ENCODE results near the gene IFNA13. TPM values are rescaled to one million over a fixed set of nuclear protein-coding genes. Genes with fewer than 3 reads are reported as not detected.

The IFNA13 gene
- total RNA-seq, 2 experiments from 2014 or later, result not detected

GRCh38 chr9:21413624-21414023 lies 45.8 kb upstream of the IFNA13 start:
- peak; percentile 24 for TF ChIP-seq CTCF (IDR thresholded peaks at IDR 0.05)
- H3K4me3 Mint-ChIP-seq, result no peak overlapping the region
- Histone ChIP-seq H3K27me3 (ENCODE audit: control insufficient read depth in 1 of 2, insufficient read depth in 2 of 2, low read length in 2 of 2) (no peaks in the 10 kb centered on the region), H3K4me3 (ENCODE audit: low read length) (no peak overlapping the region), H3K4me1 (ENCODE audit: insufficient read depth, low read length) (peaks cover 6% of the 10 kb centered on the region), H3K36me3 (ENCODE audit: insufficient read depth, low read length) (no peaks in the 10 kb centered on the region), H3K27ac (ENCODE audit: low read depth in 1 of 2, low read length in 2 of 2) (no peak overlapping the region), H3K9me3 (ENCODE audit: control insufficient read depth in 1 of 2, insufficient read depth in 1 of 2, low read length in 2 of 2) (no peaks in the 10 kb centered on the region)
- peak; percentile 59 for ATAC-seq (ENCODE audit: poor library complexity)
- no peaks in the 10 kb centered on the region for H3K36me3 Mint-ChIP-seq (ENCODE audit: low read depth)
- H3K9me3 Mint-ChIP-seq, result no peaks in the 10 kb centered on the region
- no peak overlapping the region for H3K27ac Mint-ChIP-seq
- peak in 4 of 14 experiments; percentile 6 to 39 (median 18) for DNase-seq
- intact Hi-C loops (cut with DNase I, micrococcal nuclease), result no loop called here
- peaks cover 4% of the 10 kb centered on the region for H3K27me3 Mint-ChIP-seq
- no peaks in the 10 kb centered on the region for H3K4me1 Mint-ChIP-seq (ENCODE audit: low read depth)
- ChIA-PET POLR2A (interaction anchor here (0.8 kb wide), 1 partner anchor 11 kb away, joined by 3 read pairs; no protein-coding TSS in a partner anchor), CTCF (no interaction called here)

- ChIA-PET POLR2A (interaction anchor here (0.8 kb wide), 1 partner anchor 10 kb away, joined by 3 read pairs; no protein-coding TSS in a partner anchor), CTCF (no interaction called here)
- Histone ChIP-seq H3K9me3 (ENCODE audit: control insufficient read depth in 1 of 2, insufficient read depth in 1 of 2, low read length in 2 of 2) (no peaks in the 10 kb centered on the region), H3K36me3 (ENCODE audit: insufficient read depth, low read length) (no peaks in the 10 kb centered on the region), H3K4me3 (ENCODE audit: low read length) (no peak overlapping the region), H3K27me3 (ENCODE audit: control insufficient read depth in 1 of 2, insufficient read depth in 2 of 2, low read length in 2 of 2) (no peaks in the 10 kb centered on the region), H3K4me1 (ENCODE audit: insufficient read depth, low read length) (peaks cover 6% of the 10 kb centered on the region), H3K27ac (ENCODE audit: low read depth in 1 of 2, low read length in 2 of 2) (no peak overlapping the region)
- H3K4me1 Mint-ChIP-seq (ENCODE audit: low read depth), result no peaks in the 10 kb centered on the region
- no peak for ATAC-seq (ENCODE audit: poor library complexity)
- DNase-seq, result no peak
- H3K9me3 Mint-ChIP-seq, result no peaks in the 10 kb centered on the region
- peaks cover 4% of the 10 kb centered on the region for H3K27me3 Mint-ChIP-seq
- no peak for TF ChIP-seq CTCF (IDR thresholded peaks at IDR 0.05)
- H3K36me3 Mint-ChIP-seq (ENCODE audit: low read depth), result no peaks in the 10 kb centered on the region
- intact Hi-C loops (cut with DNase I, micrococcal nuclease), result no loop called here
- no peak overlapping the region for H3K4me3 Mint-ChIP-seq
- no peak overlapping the region for H3K27ac Mint-ChIP-seq
Measured at GRCh38 chr9:21413151-21413550, 45.3 kb upstream of the IFNA13 start.

GRCh38 chr9:21412107-21412506 lies 44.2 kb upstream of the IFNA13 start:
- H3K4me1 Mint-ChIP-seq (ENCODE audit: low read depth), result no peaks in the 10 kb centered on the region
- no peak for TF ChIP-seq CTCF (IDR thresholded peaks at IDR 0.05)
- no peaks in the 10 kb centered on the region for H3K36me3 Mint-ChIP-seq (ENCODE audit: low read depth)
- H3K9me3 ChIP-seq (ENCODE audit: control insufficient read depth in 1 of 2, insufficient read depth in 1 of 2, low read length in 2 of 2), result no peaks in the 10 kb centered on the region
- H3K9me3 Mint-ChIP-seq, result no peaks in the 10 kb centered on the region
- H3K27ac ChIP-seq (ENCODE audit: low read depth in 1 of 2, low read length in 2 of 2), result no peak overlapping the region
- H3K4me3 ChIP-seq (ENCODE audit: low read length), result no peak overlapping the region
- H3K4me1 ChIP-seq (ENCODE audit: insufficient read depth, low read length), result peaks cover 6% of the 10 kb centered on the region
- no peaks in the 10 kb centered on the region for H3K36me3 ChIP-seq (ENCODE audit: insufficient read depth, low read length)
- ATAC-seq (ENCODE audit: poor library complexity) (no peak), DNase-seq (no peak)
- ChIA-PET CTCF (no interaction called here), POLR2A (no interaction called here)
- intact Hi-C loops (cut with DNase I, micrococcal nuclease), result no loop called here
- no peaks in the 10 kb centered on the region for H3K27me3 ChIP-seq (ENCODE audit: control insufficient read depth in 1 of 2, insufficient read depth in 2 of 2, low read length in 2 of 2)
- peaks cover 8% of the 10 kb centered on the region for H3K27me3 Mint-ChIP-seq
- H3K4me3 Mint-ChIP-seq, result no peak overlapping the region
- H3K27ac Mint-ChIP-seq, result no peak overlapping the region

Data from CD4-positive, alpha-beta T cell (primary cell).